ENCODE data around the gene TASP1. TPM values are rescaled to one million over a fixed set of nuclear protein-coding genes. Genes with fewer than 3 reads are reported as not detected.

Gene TASP1
- total and polyA plus RNA-seq, 10 donors: 6.3 to 21.5 (median 15.5) TPM

- Histone ChIP-seq H3K9me3 (no peaks in the 10 kb centered on the region), H3K27me3 (replicated peaks in 1 of 7) (no peaks in the 10 kb centered on the region), H3K4me3 (no peak overlapping the region), H3K36me3 (peaks cover 0 to 49% (median 6%) of the 10 kb centered on the region in 6 donors), H3K4me1 (no peaks in the 10 kb centered on the region), H3K27ac (no peak overlapping the region)
- intact Hi-C loops (cut with DNase I; ENCODE audit: low total_unique reads): no loop called here
- DNase-seq: no peak
- TF ChIP-seq CTCF (IDR thresholded peaks at IDR 0.05 in 8 of 11, conservative IDR thresholded peaks at IDR 0.05 in 3 of 11) (no peak), POLR2AphosphoS5 (IDR thresholded peaks at IDR 0.05) (no peak), POLR2A (IDR thresholded peaks at IDR 0.05) (no peak)
- WGBS, 5 donors: 87 to 92% (median 90%) methylated on average over 5 of the region's 5 CpGs
Measured at GRCh38 chr20:13533946-13534345, 104.8 kb downstream of the TASP1 start.

- intact Hi-C loops (cut with DNase I; ENCODE audit: low total_unique reads): no loop called here
- H3K4me3 ChIP-seq: no peak overlapping the region
- 96 to 100% (median 97%) methylated on average over 3 of the region's 3 CpGs for WGBS, 5 donors
- peaks cover 0 to 86% (median 17%) of the 10 kb centered on the region in 6 donors for H3K36me3 ChIP-seq
- no peaks in the 10 kb centered on the region for H3K27me3 ChIP-seq (replicated peaks in 1 of 7)
- no peak overlapping the region for H3K27ac ChIP-seq
- no peak for TF ChIP-seq POLR2A (IDR thresholded peaks at IDR 0.05)
- no peaks in the 10 kb centered on the region for H3K9me3 ChIP-seq
- H3K4me1 ChIP-seq: no peaks in the 10 kb centered on the region
- DNase-seq: no peak
Measured at GRCh38 chr20:13530146-13530545, 108.6 kb downstream of the TASP1 start.

GRCh38 chr20:13526551-13526950 lies 112.2 kb downstream of the TASP1 start:
- no peaks in the 10 kb centered on the region for H3K4me1 ChIP-seq
- no peak for DNase-seq
- peaks cover 0 to 89% (median 27%) of the 10 kb centered on the region in 6 donors for H3K36me3 ChIP-seq
- no peaks in the 10 kb centered on the region for H3K27me3 ChIP-seq (replicated peaks in 1 of 7)
- intact Hi-C loops (cut with DNase I; ENCODE audit: low total_unique reads): no loop called here
- no peak overlapping the region for H3K27ac ChIP-seq
- H3K4me3 ChIP-seq: no peak overlapping the region
- TF ChIP-seq POLR2A (IDR thresholded peaks at IDR 0.05) (no peak), CTCF (IDR thresholded peaks at IDR 0.05 in 8 of 11, conservative IDR thresholded peaks at IDR 0.05 in 3 of 11) (no peak), POLR2AphosphoS5 (IDR thresholded peaks at IDR 0.05) (no peak)
- 92 to 98% (median 97%) methylated on average over 1 of the region's 1 CpG for WGBS, 5 donors
- peaks cover 0 to 8% (median 0%) of the 10 kb centered on the region in 8 donors for H3K9me3 ChIP-seq

- no peak for TF ChIP-seq POLR2A (IDR thresholded peaks at IDR 0.05)
- no peak for TF ChIP-seq POLR2AphosphoS5 (IDR thresholded peaks at IDR 0.05)
- no peak for TF ChIP-seq CTCF (IDR thresholded peaks at IDR 0.05 in 8 of 11, conservative IDR thresholded peaks at IDR 0.05 in 3 of 11)
- H3K27ac ChIP-seq: no peak overlapping the region
- whole genome bisulfite sequencing, 5 donors: 92 to 97% (median 94%) methylated on average over 4 of the region's 4 CpGs
- H3K4me1 ChIP-seq: no peaks in the 10 kb centered on the region
- no peaks in the 10 kb centered on the region for H3K27me3 ChIP-seq (replicated peaks in 1 of 7)
- peaks cover 0 to 8% (median 0%) of the 10 kb centered on the region in 8 donors for H3K9me3 ChIP-seq
- intact Hi-C loops (cut with DNase I; ENCODE audit: low total_unique reads): no loop called here
- H3K36me3 ChIP-seq: peaks cover 0 to 78% (median 27%) of the 10 kb centered on the region in 6 donors
- DNase-seq: no peak
- H3K4me3 ChIP-seq: no peak overlapping the region
Measured at GRCh38 chr20:13525225-13525940, 113.3 kb downstream of the TASP1 start.

Measured in spleen (tissue), 11 donors.